Ascending aorta (tissue), 2 donors: ENCODE data around the gene HEXD. TPM values are rescaled to one million over a fixed set of nuclear protein-coding genes. Genes with fewer than 3 reads are reported as not detected.

Source experiments
- DNase-seq, 2 donors: peaks; one replicate each; pipeline ENCODE4 v3.0.0-alpha.2; 2019; ENCODE audit warnings: low spot score in 2 of 2
- H3K27ac ChIP-seq, 2 donors: fragments of 200-600 bp; sonication (generic); one replicate each; pipeline ENCODE4 v1.5.1; 2016 to 2017; ENCODE audit warnings: mild to moderate bottlenecking in 1 of 2
- H3K27me3 ChIP-seq: fragments of 200-600 bp; sonication (generic); one replicate; pipeline ENCODE4 v1.5.1; 2017
- H3K36me3 ChIP-seq, 2 donors: fragments of 200-600 bp; sonication (generic); one replicate each; pipeline ENCODE4 v1.5.1; 2016
- H3K4me1 ChIP-seq, 2 donors: fragments of 200-600 bp; sonication (generic); one replicate each; pipeline ENCODE4 v1.5.1; 2016 to 2017; ENCODE audit warnings: mild to moderate bottlenecking in 1 of 2
- H3K4me3 ChIP-seq, 2 donors: fragments of 200-600 bp; sonication (generic); one replicate each; pipeline ENCODE4 v1.5.1; 2016 to 2017; ENCODE audit warnings: mild to moderate bottlenecking in 1 of 2
- H3K9me3 ChIP-seq, 2 donors: fragments of 200-600 bp; sonication (generic); one replicate each; pipeline ENCODE4 v1.5.1; 2016
- CTCF ChIP-seq, 3 experiments: fragments of 200-600 bp in 2 of 3; fragments of 450-650 bp in 1 of 3; sonication (generic) in 2 of 3; IDR thresholded peaks; one replicate each; pipeline ENCODE4 v1.5.1; 2016 to 2019; ENCODE audit warnings: antibody characterized with exemption in 3 of 3, mild to moderate bottlenecking in 1 of 3, moderate library complexity in 1 of 3
- intact Hi-C: fragments of 100-400 bp; cut with DNase I; formaldehyde crosslinking; loops from one replicate; pipeline ENCODE4 v1.15.1; 2023
- total RNA-seq: library from RNA; depleted of rRNA; stranded (reverse); fragments of >200 nt; gene quantifications from one replicate; pipeline ENCODE4 v1.1.0, GENCODE V29; 2016

Gene HEXD
- total RNA-seq, 1 donor from 2014 or later = 40.4 TPM

GRCh38 chr17:82405051-82405450 is 13.1 kb upstream of the HEXD start:
- no peak overlapping the region for H3K27ac ChIP-seq
- peaks cover 15 to 24% of the 10 kb centered on the region in 2 donors for H3K36me3 ChIP-seq
- H3K27me3 ChIP-seq = no peaks in the 10 kb centered on the region
- intact Hi-C loops = no loop called here
- DNase-seq = no peak
- no peak for TF ChIP-seq CTCF (IDR thresholded peaks at IDR 0.05)
- no peaks in the 10 kb centered on the region for H3K4me1 ChIP-seq
- no peak overlapping the region for H3K4me3 ChIP-seq
- no peaks in the 10 kb centered on the region for H3K9me3 ChIP-seq

- no peak for TF ChIP-seq CTCF (IDR thresholded peaks at IDR 0.05)
- Histone ChIP-seq H3K4me3 (no peak overlapping the region), H3K36me3 (peaks cover 15 to 23% of the 10 kb centered on the region in 2 donors), H3K27ac (no peak overlapping the region), H3K27me3 (no peaks in the 10 kb centered on the region), H3K4me1 (no peaks in the 10 kb centered on the region), H3K9me3 (no peaks in the 10 kb centered on the region)
- DNase-seq = no peak
- intact Hi-C loops = no loop called here
Measured at GRCh38 chr17:82406131-82406671, 11.9 kb upstream of the HEXD start.

- Histone ChIP-seq H3K4me1 (no peaks in the 10 kb centered on the region), H3K4me3 (no peak overlapping the region), H3K27me3 (no peaks in the 10 kb centered on the region), H3K27ac (no peak overlapping the region), H3K9me3 (no peaks in the 10 kb centered on the region), H3K36me3 (peaks cover 15% of the 10 kb centered on the region in 2 donors)
- no peak for TF ChIP-seq CTCF (IDR thresholded peaks at IDR 0.05)
- no peak for DNase-seq
- intact Hi-C loops = no loop called here
Measured at GRCh38 chr17:82407255-82407654, 10.9 kb upstream of the HEXD start.

GRCh38 chr17:82408288-82408937 is 9.7 kb upstream of the HEXD start:
- intact Hi-C loops = no loop called here
- no peak overlapping the region for H3K4me3 ChIP-seq
- H3K27ac ChIP-seq = no peak overlapping the region
- TF ChIP-seq CTCF (IDR thresholded peaks at IDR 0.05) = no peak
- no peak for DNase-seq
- H3K36me3 ChIP-seq = peaks cover 9 to 12% of the 10 kb centered on the region in 2 donors
- H3K27me3 ChIP-seq = no peaks in the 10 kb centered on the region
- H3K9me3 ChIP-seq = no peaks in the 10 kb centered on the region
- H3K4me1 ChIP-seq = no peaks in the 10 kb centered on the region

- intact Hi-C loops = no loop called here
- TF ChIP-seq CTCF (IDR thresholded peaks at IDR 0.05) = no peak
- no peaks in the 10 kb centered on the region for H3K27me3 ChIP-seq
- no peak for DNase-seq
- H3K9me3 ChIP-seq = no peaks in the 10 kb centered on the region
- H3K4me3 ChIP-seq = no peak overlapping the region
- H3K36me3 ChIP-seq = peaks cover 4 to 7% of the 10 kb centered on the region in 2 donors
- no peaks in the 10 kb centered on the region for H3K4me1 ChIP-seq
- H3K27ac ChIP-seq = no peak overlapping the region
Measured at GRCh38 chr17:82408938-82409318, 9.2 kb upstream of the HEXD start.
